Measurements from ENCODE around the gene IRX1. TPM values are rescaled to one million over a fixed set of nuclear protein-coding genes. Genes with fewer than 3 reads are reported as not detected.

The IRX1 gene
- total RNA-seq, 1 experiment from 2014 or later, result not detected

DNA sequence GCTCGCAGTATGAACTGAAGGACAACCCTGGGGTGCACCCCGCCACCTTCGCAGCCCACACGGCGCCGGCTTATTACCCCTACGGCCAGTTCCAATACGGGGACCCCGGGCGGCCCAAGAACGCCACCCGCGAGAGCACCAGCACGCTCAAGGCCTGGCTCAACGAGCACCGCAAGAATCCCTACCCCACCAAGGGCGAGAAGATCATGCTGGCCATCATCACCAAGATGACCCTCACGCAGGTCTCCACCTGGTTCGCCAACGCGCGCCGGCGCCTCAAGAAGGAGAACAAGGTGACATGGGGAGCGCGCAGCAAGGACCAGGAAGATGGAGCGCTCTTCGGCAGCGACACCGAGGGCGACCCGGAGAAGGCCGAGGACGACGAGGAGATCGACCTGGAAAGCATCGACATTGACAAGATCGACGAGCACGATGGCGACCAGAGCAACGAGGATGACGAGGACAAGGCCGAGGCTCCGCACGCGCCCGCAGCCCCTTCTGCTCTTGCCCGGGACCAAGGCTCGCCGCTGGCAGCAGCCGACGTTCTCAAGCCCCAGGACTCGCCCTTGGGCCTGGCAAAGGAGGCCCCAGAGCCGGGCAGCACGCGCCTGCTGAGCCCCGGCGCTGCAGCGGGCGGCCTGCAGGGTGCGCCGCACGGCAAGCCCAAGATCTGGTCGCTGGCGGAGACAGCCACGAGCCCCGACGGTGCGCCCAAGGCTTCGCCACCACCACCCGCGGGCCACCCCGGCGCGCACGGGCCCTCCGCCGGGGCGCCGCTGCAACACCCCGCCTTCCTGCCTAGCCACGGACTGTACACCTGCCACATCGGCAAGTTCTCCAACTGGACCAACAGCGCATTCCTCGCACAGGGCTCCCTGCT is 3.8 kb downstream of the IRX1 start:
- DNase-seq (ENCODE audit: low spot score), result no peak
- in situ Hi-C loops (cut with HindIII; ENCODE audit: low sequenced_read_pairs), result no loop called here

GRCh38 chr5:3600106-3601060 is 4.8 kb downstream of the IRX1 start:
- no peak for DNase-seq (ENCODE audit: low spot score)
- in situ Hi-C loops (cut with HindIII; ENCODE audit: low sequenced_read_pairs), result no loop called here

DNA sequence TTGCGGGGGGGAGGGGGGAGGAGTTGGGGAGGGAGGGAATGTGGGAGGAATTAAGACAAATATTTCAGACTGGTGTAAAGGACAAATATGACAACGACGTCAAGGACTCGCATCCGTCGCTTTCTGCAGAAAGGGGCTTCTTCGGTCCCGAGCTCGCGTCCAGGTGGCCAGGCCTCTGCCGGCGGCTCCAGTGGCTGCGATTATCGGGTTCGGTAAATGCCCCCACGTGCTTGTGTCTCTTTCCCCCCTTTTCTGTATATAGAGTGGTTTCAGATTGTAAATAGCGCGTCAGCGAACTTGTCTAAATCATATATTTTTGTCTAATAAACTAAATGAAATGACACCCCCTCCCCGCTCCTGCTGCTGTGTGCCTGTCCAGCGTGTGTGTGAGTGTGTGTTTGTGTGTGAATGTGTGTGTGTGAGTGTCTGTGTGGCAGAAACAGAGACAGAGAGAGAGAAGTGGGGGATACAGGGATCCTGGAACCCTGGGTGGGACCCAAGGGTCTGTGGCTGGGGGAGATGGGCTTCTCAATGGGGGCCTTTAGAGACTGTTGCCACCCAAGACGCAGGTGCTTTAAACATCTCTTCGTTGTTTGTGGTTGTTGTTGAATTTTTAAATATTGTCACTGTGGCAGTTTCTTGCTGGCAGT is 5.6 kb downstream of the IRX1 start:
- in situ Hi-C loops (cut with HindIII; ENCODE audit: low sequenced_read_pairs), result no loop called here
- DNase-seq (ENCODE audit: low spot score), result no peak

- in situ Hi-C loops (cut with HindIII; ENCODE audit: low sequenced_read_pairs), result no loop called here
- no peak for DNase-seq (ENCODE audit: low spot score)
Observed at GRCh38 chr5:3601911-3602782, 6.5 kb downstream of the IRX1 start.

GRCh38 chr5:3602785-3603502 is 7.3 kb downstream of the IRX1 start:
- in situ Hi-C loops (cut with HindIII; ENCODE audit: low sequenced_read_pairs), result no loop called here
- DNase-seq (ENCODE audit: low spot score), result no peak

DNA sequence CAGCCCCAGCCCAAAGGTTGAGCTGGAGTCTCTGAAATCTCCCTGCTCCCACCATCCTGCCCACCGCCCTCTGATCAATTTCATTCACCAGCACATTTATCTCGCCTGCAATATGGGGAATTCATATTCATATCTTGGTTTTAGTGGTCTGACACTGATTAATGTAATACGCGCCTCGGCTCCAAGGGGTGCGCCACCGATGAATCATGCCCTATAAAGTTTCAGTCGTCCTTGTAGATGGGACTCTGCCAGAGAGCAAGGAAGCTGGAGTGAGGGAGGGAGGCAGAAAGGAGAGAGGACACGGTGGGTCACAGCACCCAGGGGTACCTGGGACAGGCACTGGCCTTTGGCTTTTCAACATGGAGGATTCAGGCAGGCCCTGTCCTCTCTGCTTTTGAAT is 8.9 kb downstream of the IRX1 start:
- in situ Hi-C loops (cut with HindIII; ENCODE audit: low sequenced_read_pairs), result no loop called here
- DNase-seq (ENCODE audit: low spot score), result no peak

GRCh38 chr5:3605298-3606010 is 9.8 kb downstream of the IRX1 start:
- no peak for DNase-seq (ENCODE audit: low spot score)
- in situ Hi-C loops (cut with HindIII; ENCODE audit: low sequenced_read_pairs), result no loop called here

DNA sequence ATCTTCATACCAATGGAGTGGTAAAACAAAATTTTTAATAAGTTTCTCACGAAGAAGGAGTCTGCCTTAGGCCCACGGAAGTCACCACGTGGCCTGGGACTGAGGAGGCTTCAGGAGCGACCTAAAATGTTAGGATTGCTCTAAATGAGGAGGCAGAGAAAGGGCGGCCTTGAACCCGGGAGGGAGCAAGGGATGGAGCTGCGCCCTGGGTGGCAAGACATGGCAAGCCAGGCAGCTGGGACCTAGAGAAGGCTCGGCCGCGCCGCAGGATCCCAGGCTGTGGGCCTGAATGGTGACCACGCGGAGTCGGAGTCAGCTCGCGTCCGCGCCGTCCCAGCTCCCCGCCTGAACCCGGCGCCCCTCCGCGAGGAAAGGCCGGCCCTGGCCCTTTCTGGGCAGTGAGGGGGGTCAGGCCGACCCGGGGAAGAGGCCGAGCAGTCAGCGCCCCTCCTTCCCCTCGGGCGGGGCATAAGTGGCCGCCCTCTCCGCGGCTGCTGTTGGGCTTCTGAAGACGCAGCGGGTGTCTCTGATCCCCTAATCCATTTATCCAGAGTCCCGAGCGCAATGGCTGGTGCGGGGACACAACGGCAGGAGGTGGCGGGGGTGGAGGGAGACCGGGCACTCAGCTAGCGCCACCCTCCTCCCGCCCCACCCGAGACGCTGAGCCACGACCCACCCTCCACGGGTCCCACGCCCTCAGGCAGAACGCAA is 10.6 kb downstream of the IRX1 start:
- DNase-seq (ENCODE audit: low spot score), result no peak
- in situ Hi-C loops (cut with HindIII; ENCODE audit: low sequenced_read_pairs), result no loop called here

- no peak for DNase-seq (ENCODE audit: low spot score)
- in situ Hi-C loops (cut with HindIII; ENCODE audit: low sequenced_read_pairs), result no loop called here
Observed at GRCh38 chr5:3607541-3608181, 12.0 kb downstream of the IRX1 start.

- DNase-seq (ENCODE audit: low spot score), result no peak
- in situ Hi-C loops (cut with HindIII; ENCODE audit: low sequenced_read_pairs), result no loop called here
Observed at GRCh38 chr5:3609120-3609681, 13.6 kb downstream of the IRX1 start.

DNA sequence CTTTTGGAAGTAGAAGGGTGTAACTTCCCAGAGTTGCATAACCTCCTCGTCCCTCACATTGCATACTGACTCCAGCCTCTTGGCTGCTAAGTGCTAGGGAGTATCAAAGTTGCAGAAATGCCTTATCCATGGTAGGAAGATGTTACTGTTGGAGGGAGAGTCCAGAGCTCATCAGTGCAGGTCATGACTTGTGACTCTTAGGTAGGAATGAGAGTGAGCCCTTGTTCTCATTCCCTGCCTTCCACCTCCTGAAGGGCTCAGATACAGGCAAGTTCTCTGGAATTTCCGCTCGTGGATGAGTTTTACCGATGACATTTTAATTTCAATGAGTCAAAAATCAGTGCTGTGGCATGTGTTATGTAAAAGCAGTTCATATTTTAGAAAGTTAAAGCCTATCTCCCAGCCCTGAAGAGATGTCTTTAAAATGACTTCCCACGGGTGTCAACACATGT is 17.0 kb downstream of the IRX1 start:
- in situ Hi-C loops (cut with HindIII; ENCODE audit: low sequenced_read_pairs), result no loop called here
- DNase-seq (ENCODE audit: low spot score), result no peak

DNA sequence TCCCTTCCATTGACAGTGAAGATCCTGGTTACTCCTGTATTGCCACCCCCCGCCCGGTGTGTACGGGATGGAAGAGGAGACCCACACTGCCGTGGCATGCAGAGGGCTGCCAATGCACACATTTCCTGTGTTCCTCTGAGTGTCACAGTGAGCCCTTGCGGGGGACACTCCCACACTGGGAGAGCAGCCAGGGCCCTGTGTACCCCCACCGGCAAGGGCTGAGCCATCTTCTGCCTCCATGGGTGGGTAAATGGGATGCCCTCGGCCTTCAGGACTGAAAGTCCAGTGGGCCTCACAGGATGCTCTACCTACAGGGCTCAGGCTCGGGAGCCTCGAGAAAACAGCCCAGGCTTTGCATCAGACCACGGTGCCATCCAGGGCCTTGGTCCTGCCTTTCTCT is 18.1 kb downstream of the IRX1 start:
- in situ Hi-C loops (cut with HindIII; ENCODE audit: low sequenced_read_pairs), result no loop called here
- DNase-seq (ENCODE audit: low spot score), result no peak

DNA sequence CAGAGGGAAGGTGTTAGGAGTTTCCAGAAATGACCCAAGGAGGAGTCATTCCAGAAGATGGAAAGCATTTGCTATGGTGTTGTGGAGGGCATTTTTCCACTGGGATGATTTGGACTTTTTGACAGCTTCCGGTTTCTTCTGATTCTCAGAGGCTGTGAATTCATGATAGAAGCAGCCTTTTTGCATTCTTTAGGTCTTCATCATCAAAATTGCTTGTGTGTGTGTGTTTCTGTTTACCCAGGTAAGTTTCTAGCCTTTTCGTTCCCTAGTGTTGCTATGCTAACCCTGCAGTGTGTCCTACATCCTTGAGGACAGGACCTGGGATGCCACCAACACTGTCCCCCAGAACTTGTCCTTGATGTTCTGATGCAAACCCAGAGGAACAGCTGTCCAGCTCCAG is 19.6 kb downstream of the IRX1 start:
- in situ Hi-C loops (cut with HindIII; ENCODE audit: low sequenced_read_pairs), result no loop called here
- DNase-seq (ENCODE audit: low spot score), result no peak

GRCh38 chr5:3615829-3616228 is 20.2 kb downstream of the IRX1 start:
- DNase-seq (ENCODE audit: low spot score), result no peak
- in situ Hi-C loops (cut with HindIII; ENCODE audit: low sequenced_read_pairs), result no loop called here

DNA sequence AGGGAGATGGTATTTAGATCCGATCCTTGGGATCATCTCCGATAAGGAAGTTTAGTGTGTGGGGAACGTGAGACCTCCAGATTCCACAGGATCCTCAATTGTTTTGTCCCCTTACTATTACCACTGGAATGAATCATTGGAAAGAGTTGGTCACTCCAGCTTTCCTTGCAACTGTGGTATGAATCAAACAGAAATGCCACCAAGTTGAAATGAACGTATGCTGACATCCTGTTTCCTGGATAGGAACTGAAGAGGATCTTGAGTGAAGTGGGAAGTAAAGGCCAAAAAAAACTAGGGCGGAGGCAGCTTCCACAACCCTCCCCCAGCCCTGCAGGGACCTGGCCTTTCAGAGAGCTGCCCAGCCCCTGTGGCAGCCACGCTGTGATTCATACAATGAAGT is 23.9 kb downstream of the IRX1 start:
- no peak for DNase-seq (ENCODE audit: low spot score)
- in situ Hi-C loops (cut with HindIII; ENCODE audit: low sequenced_read_pairs), result no loop called here

- in situ Hi-C loops (cut with HindIII; ENCODE audit: low sequenced_read_pairs), result no loop called here
- DNase-seq (ENCODE audit: low spot score), result no peak
Observed at GRCh38 chr5:3622961-3623360, 27.3 kb downstream of the IRX1 start.
